ENCODE results near the gene CAPN15. TPM values are rescaled to one million over a fixed set of nuclear protein-coding genes. Genes with fewer than 3 reads are reported as not detected.

Gene CAPN15
- polyA plus RNA-seq, 3 donors: 3.4 to 42.6 (median 3.9) TPM

DNA sequence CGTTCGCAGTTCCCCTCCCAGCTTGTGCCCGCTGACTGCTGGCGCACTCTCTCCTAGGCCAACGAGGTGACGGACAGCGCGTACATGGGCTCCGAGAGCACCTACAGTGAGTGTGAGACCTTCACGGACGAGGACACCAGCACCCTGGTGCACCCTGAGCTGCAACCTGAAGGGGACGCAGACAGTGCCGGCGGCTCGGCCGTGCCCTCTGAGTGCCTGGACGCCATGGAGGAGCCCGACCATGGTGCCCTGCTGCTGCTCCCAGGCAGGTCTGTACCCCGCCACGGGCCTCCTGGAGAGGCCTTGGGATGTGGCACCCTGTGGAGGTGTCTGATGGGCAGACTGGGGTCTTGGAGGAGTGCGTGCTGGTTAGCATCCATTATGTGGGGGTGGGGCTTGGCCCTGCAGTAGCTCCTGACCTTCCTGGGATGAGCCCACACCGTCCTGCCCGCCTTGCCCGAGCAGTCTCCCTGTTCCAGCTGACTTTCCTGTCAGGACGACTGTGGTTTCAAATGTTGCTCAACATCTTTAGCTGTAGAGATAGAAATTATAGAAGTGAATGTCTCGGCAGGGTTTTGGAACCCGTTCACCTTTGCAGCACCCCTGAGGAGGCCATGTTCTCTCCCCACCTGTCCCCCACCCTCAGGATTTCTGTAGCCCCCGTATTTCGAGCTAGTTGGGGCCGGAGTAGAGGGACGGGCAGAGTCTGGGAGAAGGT, 44.9 kb upstream of the CAPN15 start:
- H3K36me3 ChIP-seq (replicated peaks in 1 of 2; ENCODE audit: control insufficient read depth in 1 of 2, insufficient read depth in 2 of 2, low read length in 2 of 2): peaks cover 0 to 3% of the 10 kb centered on the region in 2 donors
- WGBS (ENCODE audit: insufficient coverage): 86% methylated on average over 23 of the region's 31 CpGs
- no peaks in the 10 kb centered on the region for H4K20me1 ChIP-seq (ENCODE audit: insufficient read depth, low read length)
- H3K4me1 ChIP-seq (ENCODE audit: control insufficient read depth in 1 of 2, insufficient read depth in 2 of 2, low read length in 2 of 2): peaks cover 1% of the 10 kb centered on the region in 2 donors
- no peak overlapping the region for H3K27ac ChIP-seq (ENCODE audit: low read depth in 1 of 2, low read length in 2 of 2)
- H3K27me3 ChIP-seq (ENCODE audit: control insufficient read depth in 2 of 2, insufficient read depth in 2 of 2, low read length in 2 of 2): no peaks in the 10 kb centered on the region
- Mint-ChIP-seq H3K4me1 (peaks cover 2% of the 10 kb centered on the region), H3K36me3 (peaks cover 0 to 7% of the 10 kb centered on the region in 2 donors), H3K9me3 (no peaks in the 10 kb centered on the region), H3K27me3 (ENCODE audit: low read depth in 3 of 3) (no peaks in the 10 kb centered on the region), H3K4me3 (no peak overlapping the region), H3K27ac (peak overlapping the region in 1 of 7 donors; percentile 11)
- H3K9me3 ChIP-seq (replicated peaks in 1 of 2; ENCODE audit: control insufficient read depth in 1 of 2, insufficient read depth in 1 of 2, low read length in 2 of 2): no peaks in the 10 kb centered on the region
- no peaks in the 10 kb centered on the region for H3K79me2 ChIP-seq (ENCODE audit: insufficient read depth, low read length)
- H3K9ac ChIP-seq (ENCODE audit: insufficient read depth, low read length, poor library complexity, severe bottlenecking): no peak overlapping the region
- TF ChIP-seq, protein P1, sequence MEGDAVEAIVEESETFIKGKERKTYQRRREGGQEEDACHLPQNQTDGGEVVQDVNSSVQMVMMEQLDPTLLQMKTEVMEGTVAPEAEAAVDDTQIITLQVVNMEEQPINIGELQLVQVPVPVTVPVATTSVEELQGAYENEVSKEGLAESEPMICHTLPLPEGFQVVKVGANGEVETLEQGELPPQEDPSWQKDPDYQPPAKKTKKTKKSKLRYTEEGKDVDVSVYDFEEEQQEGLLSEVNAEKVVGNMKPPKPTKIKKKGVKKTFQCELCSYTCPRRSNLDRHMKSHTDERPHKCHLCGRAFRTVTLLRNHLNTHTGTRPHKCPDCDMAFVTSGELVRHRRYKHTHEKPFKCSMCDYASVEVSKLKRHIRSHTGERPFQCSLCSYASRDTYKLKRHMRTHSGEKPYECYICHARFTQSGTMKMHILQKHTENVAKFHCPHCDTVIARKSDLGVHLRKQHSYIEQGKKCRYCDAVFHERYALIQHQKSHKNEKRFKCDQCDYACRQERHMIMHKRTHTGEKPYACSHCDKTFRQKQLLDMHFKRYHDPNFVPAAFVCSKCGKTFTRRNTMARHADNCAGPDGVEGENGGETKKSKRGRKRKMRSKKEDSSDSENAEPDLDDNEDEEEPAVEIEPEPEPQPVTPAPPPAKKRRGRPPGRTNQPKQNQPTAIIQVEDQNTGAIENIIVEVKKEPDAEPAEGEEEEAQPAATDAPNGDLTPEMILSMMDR (IDR thresholded peaks at IDR 0.05): no peak
- H3K4me3 ChIP-seq (replicated peaks in 1 of 3; ENCODE audit: low read depth in 2 of 3, low read length in 3 of 3): no peak overlapping the region
- no peak overlapping the region for H2AFZ ChIP-seq (ENCODE audit: insufficient read depth, low read depth, low read length, poor library complexity, severe bottlenecking)
- H3K4me2 ChIP-seq (replicated peaks; ENCODE audit: extremely low read depth, low read length, poor library complexity, severe bottlenecking): no peak overlapping the region
- DNase-seq: no peak
- intact Hi-C loops (cut with micrococcal nuclease): no loop called here

DNA sequence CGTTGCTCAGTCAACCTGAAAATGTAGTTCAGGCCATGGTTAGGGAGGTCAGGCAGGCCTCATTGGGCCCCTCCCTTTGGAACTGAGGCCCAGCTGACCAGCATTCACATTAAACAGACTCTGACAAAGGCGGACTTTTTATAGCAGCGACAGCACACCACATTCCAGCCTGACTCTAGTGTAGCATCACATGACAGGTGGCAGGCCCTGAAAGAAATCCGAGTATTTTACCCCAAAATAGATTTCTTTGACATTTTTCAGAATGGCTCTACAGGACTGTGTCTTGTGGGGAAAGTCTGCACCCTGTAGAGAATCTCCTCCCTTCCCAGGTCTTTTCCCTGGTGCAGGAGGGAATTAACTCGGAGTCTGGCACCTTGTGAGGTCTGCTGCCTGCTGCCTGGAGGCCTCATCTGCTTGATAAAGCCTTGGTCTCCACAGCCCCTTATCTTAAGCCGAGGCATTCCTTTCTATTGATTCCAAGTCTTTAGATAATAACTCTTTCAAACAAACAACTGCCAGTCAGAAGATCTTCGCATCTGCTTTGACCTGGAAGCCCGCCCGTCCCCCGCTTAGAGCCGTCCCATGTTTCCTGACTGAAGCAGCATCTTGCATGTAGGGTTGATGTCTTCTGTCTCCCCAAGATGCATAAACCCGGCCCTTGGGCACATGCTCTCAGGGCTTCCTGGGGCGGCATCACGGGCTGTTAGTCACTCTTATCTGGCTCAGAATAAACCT, 44.0 kb upstream of the CAPN15 start:
- H3K4me2 ChIP-seq (replicated peaks; ENCODE audit: extremely low read depth, low read length, poor library complexity, severe bottlenecking): no peak overlapping the region
- peaks cover 0 to 3% of the 10 kb centered on the region in 2 donors for H3K36me3 ChIP-seq (replicated peaks in 1 of 2; ENCODE audit: control insufficient read depth in 1 of 2, insufficient read depth in 2 of 2, low read length in 2 of 2)
- no peaks in the 10 kb centered on the region for H3K9me3 Mint-ChIP-seq
- H3K27ac Mint-ChIP-seq: peak overlapping the region in 1 of 7 donors; percentile 21
- no peaks in the 10 kb centered on the region for H3K27me3 ChIP-seq (ENCODE audit: control insufficient read depth in 2 of 2, insufficient read depth in 2 of 2, low read length in 2 of 2)
- intact Hi-C loops (cut with micrococcal nuclease): no loop called here
- no peaks in the 10 kb centered on the region for H3K79me2 ChIP-seq (ENCODE audit: insufficient read depth, low read length)
- no peak overlapping the region for H2AFZ ChIP-seq (ENCODE audit: insufficient read depth, low read depth, low read length, poor library complexity, severe bottlenecking)
- DNase-seq: no peak
- TF ChIP-seq, protein P1 (IDR thresholded peaks at IDR 0.05): no peak
- no peak overlapping the region for H3K4me3 Mint-ChIP-seq
- H3K36me3 Mint-ChIP-seq: peaks cover 1 to 9% of the 10 kb centered on the region in 2 donors
- H3K9ac ChIP-seq (ENCODE audit: insufficient read depth, low read length, poor library complexity, severe bottlenecking): no peak overlapping the region
- 97% methylated on average over 11 of the region's 14 CpGs for WGBS (ENCODE audit: insufficient coverage)
- no peak overlapping the region for H3K27ac ChIP-seq (ENCODE audit: low read depth in 1 of 2, low read length in 2 of 2)
- no peaks in the 10 kb centered on the region for H3K27me3 Mint-ChIP-seq (ENCODE audit: low read depth in 3 of 3)
- no peaks in the 10 kb centered on the region for H3K4me1 ChIP-seq (ENCODE audit: control insufficient read depth in 1 of 2, insufficient read depth in 2 of 2, low read length in 2 of 2)
- no peaks in the 10 kb centered on the region for H3K9me3 ChIP-seq (replicated peaks in 1 of 2; ENCODE audit: control insufficient read depth in 1 of 2, insufficient read depth in 1 of 2, low read length in 2 of 2)
- no peak overlapping the region for H3K4me3 ChIP-seq (replicated peaks in 1 of 3; ENCODE audit: low read depth in 2 of 3, low read length in 3 of 3)
- H4K20me1 ChIP-seq (ENCODE audit: insufficient read depth, low read length): no peaks in the 10 kb centered on the region
- no peaks in the 10 kb centered on the region for H3K4me1 Mint-ChIP-seq

Data from CD14-positive monocyte (primary cell).